IMR-90 (cell line): Measurements from ENCODE around the gene MAGI1. TPM values are rescaled to one million over a fixed set of nuclear protein-coding genes. Genes with fewer than 3 reads are reported as not detected.

ENCODE experiments used
- ATAC-seq: fragments of 200-7000 bp; cut with Tn5 transposase; 2 replicates; pipeline ENCODE4 v1.9.1; 2020; ENCODE audit warnings: low read depth, mild to moderate bottlenecking, moderate library complexity
- BruUV-seq: library from RNA; stranded (reverse); fragments of 400-500 nt; replicated peaks from 2 replicates; lab custom pipeline; 2021; lab: Mats Ljungman, UMichigan
- CTCF ChIA-PET: fragments of 300-600 bp; formaldehyde crosslinking; extraction: SDS; loops from one replicate; lab custom pipeline; 2021; ENCODE audit warnings: antibody characterized with exemption; lab: Yijun Ruan, JAX
- POLR2A ChIA-PET: fragments of 300-600 bp; sonication (Branson Sonifier 250); formaldehyde crosslinking; loops from one replicate; lab custom pipeline; 2022; ENCODE audit warnings: antibody characterized with exemption; ENCODE audit not compliant: unreplicated experiment; lab: Charles Lee
- DNase-seq: peaks from one replicate; pipeline ENCODE4 v3.0.0; 2013
- H2AFZ ChIP-seq: replicated peaks from 2 replicates; pipeline ENCODE3; 2013; ENCODE audit warnings: low read length, mild to moderate bottlenecking; ENCODE audit not compliant: poor library complexity
- H2AK5ac ChIP-seq: 2 replicates; pipeline ENCODE4 v1.6.1; 2013; ENCODE audit warnings: low read depth, low read length, inconsistent platforms
- H2AK9ac ChIP-seq: replicated peaks from 2 replicates; pipeline ENCODE3; 2013; ENCODE audit warnings: mild to moderate bottlenecking, low read depth, low read length, moderate library complexity; ENCODE audit not compliant: poor library complexity
- H2BK120ac ChIP-seq: 2 replicates; pipeline ENCODE4 v1.6.1; 2013; ENCODE audit warnings: low read depth, low read length, inconsistent platforms
- H2BK15ac ChIP-seq: 3 replicates; pipeline ENCODE4 v1.6.1; 2013; ENCODE audit warnings: low read depth, low read length, inconsistent platforms
- H2BK20ac ChIP-seq: 2 replicates; pipeline ENCODE4 v1.6.1; 2013; ENCODE audit warnings: low read depth, mild to moderate bottlenecking, inconsistent platforms, low read length, moderate library complexity
- H2BK5ac ChIP-seq: 2 replicates; pipeline ENCODE4 v1.6.1; 2013; ENCODE audit warnings: mild to moderate bottlenecking, low read depth, low read length, inconsistent platforms; ENCODE audit not compliant: poor library complexity, severe bottlenecking
- H3K14ac ChIP-seq: replicated peaks from 2 replicates; pipeline ENCODE4 v1.6.1; 2013; ENCODE audit warnings: low read depth, low read length, inconsistent platforms
- H3K18ac ChIP-seq: 2 replicates; pipeline ENCODE4 v1.6.1; 2013; ENCODE audit warnings: low read depth, low read length, control low read depth
- H3K23ac ChIP-seq: 2 replicates; pipeline ENCODE4 v1.6.1; 2013; ENCODE audit warnings: low read depth, low read length, inconsistent platforms
- H3K27ac ChIP-seq: 2 replicates; pipeline ENCODE4 v1.5.1; 2013; ENCODE audit warnings: mild to moderate bottlenecking, control low read depth, low read length; ENCODE audit not compliant: insufficient read depth
- H3K27me3 ChIP-seq: 2 replicates; pipeline ENCODE4 v1.6.1; 2013; ENCODE audit warnings: low read length; ENCODE audit not compliant: control insufficient read depth, insufficient read depth
- H3K36me3 ChIP-seq: 2 replicates; pipeline ENCODE4 v1.6.1; 2013; ENCODE audit warnings: low read length, mixed read lengths; ENCODE audit not compliant: control insufficient read depth, insufficient read depth
- H3K4ac ChIP-seq: 2 replicates; pipeline ENCODE4 v1.6.1; 2013; ENCODE audit warnings: low read depth, low read length, inconsistent platforms
- H3K4me1 ChIP-seq: 2 replicates; pipeline ENCODE4 v1.6.1; 2013; ENCODE audit warnings: low read length, mixed read lengths; ENCODE audit not compliant: control insufficient read depth, insufficient read depth
- H3K4me2 ChIP-seq: 2 replicates; pipeline ENCODE4 v1.6.1; 2013; ENCODE audit warnings: low read depth, mild to moderate bottlenecking, control low read depth, low read length, moderate library complexity
- H3K4me3 ChIP-seq: 2 replicates; pipeline ENCODE4 v1.5.1; 2013; ENCODE audit warnings: low read depth, mild to moderate bottlenecking, control low read depth, low read length, moderate library complexity; ENCODE audit not compliant: insufficient read depth
- H3K56ac ChIP-seq: 2 replicates; pipeline ENCODE4 v1.6.1; 2013; ENCODE audit warnings: low read length, inconsistent platforms; ENCODE audit not compliant: insufficient read depth; ENCODE audit errors: extremely low read depth
- H3K79me1 ChIP-seq, 2 experiments: 2 replicates each; pipeline ENCODE4 v1.6.1; 2013; ENCODE audit warnings: low read length in 2 of 2, inconsistent platforms in 1 of 2, low read depth in 1 of 2
- H3K9ac ChIP-seq: 2 replicates; pipeline ENCODE4 v1.6.1; 2013; ENCODE audit warnings: low read depth, low read length, control low read depth
- H3K9me1 ChIP-seq: 2 replicates; pipeline ENCODE4 v1.6.1; 2013; ENCODE audit warnings: low read length, inconsistent platforms; ENCODE audit not compliant: insufficient read depth
- H3K9me3 ChIP-seq: 2 replicates; pipeline ENCODE4 v1.6.1; 2013; ENCODE audit warnings: low read length; ENCODE audit not compliant: control insufficient read depth, insufficient read depth
- H4K20me1 ChIP-seq: 2 replicates; pipeline ENCODE4 v1.6.1; 2013; ENCODE audit warnings: low read length, inconsistent platforms; ENCODE audit not compliant: insufficient read depth
- H4K5ac ChIP-seq: 2 replicates; pipeline ENCODE4 v1.6.1; 2013; ENCODE audit warnings: mild to moderate bottlenecking, low read depth, low read length, control low read depth
- H4K8ac ChIP-seq, 2 experiments: 2 replicates each; pipeline ENCODE4 v1.6.1; 2013; ENCODE audit warnings: low read depth in 2 of 2, low read length in 2 of 2, control low read depth in 1 of 2, inconsistent platforms in 1 of 2
- H4K91ac ChIP-seq: 2 replicates; pipeline ENCODE4 v1.6.1; 2013; ENCODE audit warnings: low read depth, low read length, inconsistent platforms; ENCODE audit not compliant: insufficient read depth
- BHLHE40 ChIP-seq: fragments of 150-350 bp; IDR thresholded peaks from 2 replicates; pipeline ENCODE4 v1.6.1; 2016; ENCODE audit warnings: mild to moderate bottlenecking, low read depth, low read length
- CEBPB ChIP-seq: IDR thresholded peaks from 2 replicates; pipeline ENCODE4 v1.6.1; 2012; ENCODE audit warnings: low read depth, low read length, improper control_type of control experiment
- CHD1 ChIP-seq: IDR thresholded peaks from 2 replicates; pipeline ENCODE4 v1.6.1; 2012; ENCODE audit warnings: low read depth, low read length, improper control_type of control experiment
- CTCF ChIP-seq: conservative IDR thresholded peaks from 2 replicates; pipeline ENCODE4 v1.5.1; 2012; ENCODE audit warnings: mild to moderate bottlenecking, low read depth, low read length, improper control_type of control experiment
- ELK1 ChIP-seq: fragments of 150-350 bp; IDR thresholded peaks from 2 replicates; pipeline ENCODE4 v1.6.1; 2016; ENCODE audit warnings: low read depth, mild to moderate bottlenecking, low read length, moderate library complexity, borderline replicate concordance
- FOS ChIP-seq: fragments of 150-350 bp; IDR thresholded peaks from 2 replicates; pipeline ENCODE4 v1.6.1; 2016; ENCODE audit warnings: low read depth, low read length
- MAFK ChIP-seq: IDR thresholded peaks from 2 replicates; pipeline ENCODE4 v1.6.1; 2012; ENCODE audit warnings: low read depth, low read length, improper control_type of control experiment
- MAZ ChIP-seq: IDR thresholded peaks from 2 replicates; pipeline ENCODE4 v1.6.1; 2012; ENCODE audit warnings: low read depth, mild to moderate bottlenecking, low read length, improper control_type of control experiment, moderate library complexity, borderline replicate concordance
- NFE2L2 ChIP-seq: fragments of 150-350 bp; IDR thresholded peaks from 2 replicates; pipeline ENCODE4 v1.6.1; 2016; ENCODE audit warnings: low read depth, mild to moderate bottlenecking, low read length
- POLR2A ChIP-seq: IDR thresholded peaks from 2 replicates; pipeline ENCODE4 v1.6.1; 2012; ENCODE audit warnings: mild to moderate bottlenecking, low read depth, low read length
- RAD21 ChIP-seq: IDR thresholded peaks from 2 replicates; pipeline ENCODE4 v1.6.1; 2012; ENCODE audit warnings: low read length, improper control_type of control experiment
- RCOR1 ChIP-seq: IDR thresholded peaks from 2 replicates; pipeline ENCODE4 v1.6.1; 2012; ENCODE audit warnings: mild to moderate bottlenecking, low read length, improper control_type of control experiment; ENCODE audit not compliant: insufficient replicate concordance
- RFX5 ChIP-seq: IDR thresholded peaks from 2 replicates; pipeline ENCODE4 v1.8.0; 2012; ENCODE audit warnings: low read depth, mild to moderate bottlenecking, low read length, moderate library complexity
- SMC3 ChIP-seq: fragments of 150-350 bp; IDR thresholded peaks from 2 replicates; pipeline ENCODE4 v1.6.1; 2016; ENCODE audit warnings: low read depth, mild to moderate bottlenecking, antibody characterized with exemption, low read length, moderate library complexity
- USF2 ChIP-seq: fragments of 150-350 bp; IDR thresholded peaks from 2 replicates; pipeline ENCODE4 v1.6.1; 2017; ENCODE audit warnings: mild to moderate bottlenecking, antibody characterized with exemption, low read length, low read depth
- WGBS, 2 experiments: methylation state at CpG; one replicate each; pipeline versions ENCODE4 v1.1.5 to v1.1.7; 2013; ENCODE audit warnings: missing lambda C conversion rate in 2 of 2; ENCODE audit not compliant: insufficient read length in 1 of 2; ENCODE audit errors: extremely low coverage in 2 of 2; 5-methylcytosine and 5-hydroxymethylcytosine counted together
- dilution Hi-C: fragments of 300-500 bp; cut with HindIII; formaldehyde crosslinking; loops from one replicate; pipeline ENCODE4 v1.14.3; 2018; ENCODE audit warnings: low sequenced_read_pairs; ENCODE audit not compliant: unreplicated experiment
- in situ Hi-C: fragments of 300-500 bp; cut with MboI; formaldehyde crosslinking; loops from 3 replicates; pipeline ENCODE4 v1.14.3; 2019; ENCODE audit warnings: low sequenced_read_pairs, inconsistent platforms, mixed read lengths
- intact Hi-C: fragments of 100-400 bp; cut with micrococcal nuclease; formaldehyde crosslinking; loops from 2 replicates; pipeline ENCODE4 v1.10.0; 2022
- polyA plus RNA-seq, 3 experiments: library from polyadenylated mRNA; depleted of rRNA; stranded (reverse); fragments of >200 nt; gene quantifications; 2 replicates each; pipeline ENCODE4 v1.2.3, GENCODE V29; 2012; ENCODE audit warnings: low replicate concordance in 1 of 3
- total RNA-seq: library from RNA; depleted of rRNA; stranded (reverse); fragments of >200 nt; gene quantifications from 2 replicates; pipeline ENCODE4 v1.2.3, GENCODE V29; 2012

Gene MAGI1
- total and polyA plus RNA-seq, 2 of the 4 experiments (the other 2 are of a cell fraction), result 14.5 to 24.2 TPM

GRCh38 chr3:65939184-65939583 is 99.5 kb downstream of the MAGI1 start:
- Histone ChIP-seq H3K18ac (no peak overlapping the region), H2BK120ac (no peak overlapping the region), H2BK5ac (no peak overlapping the region), H2BK20ac (no peak overlapping the region), H3K79me1 (peaks cover 29 to 53% of the 10 kb centered on the region in 2 experiments), H3K4me1 (peaks cover 2% of the 10 kb centered on the region; the same call in 1 of the 2 replicates), H2BK15ac (no peak overlapping the region), H3K23ac (no peak overlapping the region), H3K9ac (no peak overlapping the region), H3K14ac (no peak overlapping the region), H4K8ac (no peak overlapping the region), H3K9me1 (peaks cover 4% of the 10 kb centered on the region; the same call in 1 of the 2 replicates), H3K4ac (no peak overlapping the region), H2AK5ac (no peak overlapping the region), H3K9me3 (no peaks in the 10 kb centered on the region), H3K27ac (no peak overlapping the region), H4K91ac (no peak overlapping the region), H4K5ac (no peak overlapping the region), H3K36me3 (no peaks in the 10 kb centered on the region), H3K56ac (no peak overlapping the region), H2AFZ (no peak overlapping the region), H2AK9ac (no peak overlapping the region), H3K27me3 (no peaks in the 10 kb centered on the region), H3K4me3 (no peak overlapping the region), H3K4me2 (no peak overlapping the region), H4K20me1 (no peaks in the 10 kb centered on the region; the same call in 1 of the 2 replicates)
- ATAC-seq (no peak), DNase-seq (no peak)
- no CpG with 5 or more reads among the region's 2 CpGs for WGBS, 2 experiments
- BruUV-seq, result no TSS peak
- CTCF ChIA-PET, result no interaction called here
- in situ Hi-C loops, result no loop called here
- POLR2A ChIA-PET, result no interaction called here
- TF ChIP-seq CTCF (no peak), FOS (no peak), MAZ (no peak), MAFK (no peak), BHLHE40 (no peak), RCOR1 (no peak), POLR2A (no peak), USF2 (no peak), RAD21 (no peak), NFE2L2 (no peak), CHD1 (no peak), ELK1 (no peak), RFX5 (no peak), CEBPB (no peak), SMC3 (no peak)
- intact Hi-C loops, result no loop called here
- dilution Hi-C loops, result no loop called here
